MM.1S (cell line): ENCODE results near the gene ADGRD2.

ENCODE experiments used
- DNase-seq: peaks from one replicate; pipeline ENCODE4 v3.0.0-alpha.2; 2015
- H2AFZ ChIP-seq: fragments of 300-600 bp; sonication (generic); 2 replicates; pipeline ENCODE4 v1.6.0; 2016; ENCODE audit warnings: antibody characterized with exemption, low read length
- H3F3A ChIP-seq: fragments of 300-600 bp; sonication (generic); 2 replicates; pipeline ENCODE4 v1.6.1; 2016; ENCODE audit warnings: mild to moderate bottlenecking, antibody characterized with exemption, low read length, moderate library complexity, mixed read lengths; ENCODE audit not compliant: insufficient read depth
- H3K27ac ChIP-seq: fragments of 300-600 bp; sonication (generic); 2 replicates; pipeline ENCODE4 v1.5.1; 2016; ENCODE audit warnings: mild to moderate bottlenecking, low read length
- H3K27me3 ChIP-seq: fragments of 300-600 bp; sonication (generic); replicated peaks from 2 replicates; pipeline ENCODE4 v1.6.0; 2016; ENCODE audit warnings: low read length; ENCODE audit not compliant: insufficient read depth
- H3K36me3 ChIP-seq: fragments of 300-600 bp; sonication (generic); replicated peaks from 2 replicates; pipeline ENCODE4 v1.6.1; 2016; ENCODE audit warnings: mild to moderate bottlenecking, low read length, mixed read lengths; ENCODE audit not compliant: insufficient read depth
- H3K4me1 ChIP-seq: fragments of 300-600 bp; sonication (generic); 2 replicates; pipeline ENCODE4 v1.6.1; 2016; ENCODE audit warnings: low read length, mixed read lengths
- H3K4me2 ChIP-seq: fragments of 300-600 bp; sonication (generic); 2 replicates; pipeline ENCODE4 v1.6.0; 2016; ENCODE audit warnings: low read depth, low read length
- H3K4me3 ChIP-seq: fragments of 300-600 bp; sonication (generic); 2 replicates; pipeline ENCODE4 v1.5.1; 2016; ENCODE audit warnings: low read length, mixed read lengths
- H3K79me2 ChIP-seq: fragments of 300-600 bp; sonication (generic); 2 replicates; pipeline ENCODE4 v1.6.1; 2016; ENCODE audit warnings: mixed run types, low read length, mixed read lengths
- H3K9ac ChIP-seq: fragments of 300-600 bp; sonication (generic); 2 replicates; pipeline ENCODE4 v1.6.1; 2016; ENCODE audit warnings: low read length, mixed read lengths
- H3K9me2 ChIP-seq: fragments of 300-600 bp; sonication (generic); replicated peaks from 2 replicates; pipeline ENCODE4 v1.6.1; 2016; ENCODE audit warnings: mild to moderate bottlenecking, low read length, mixed read lengths; ENCODE audit not compliant: insufficient read depth
- H3K9me3 ChIP-seq: fragments of 300-600 bp; sonication (generic); replicated peaks from 2 replicates; pipeline ENCODE4 v1.6.1; 2016; ENCODE audit warnings: mild to moderate bottlenecking, low read length, mixed read lengths; ENCODE audit not compliant: insufficient read depth
- H4K20me1 ChIP-seq: fragments of 300-600 bp; sonication (generic); 2 replicates; pipeline ENCODE4 v1.6.1; 2016; ENCODE audit warnings: mild to moderate bottlenecking, low read length, moderate library complexity, mixed read lengths; ENCODE audit not compliant: insufficient read depth
- EZH2 ChIP-seq: fragments of 300-600 bp; sonication (generic); optimal IDR thresholded peaks from 2 replicates; pipeline ENCODE3; 2017; ENCODE audit warnings: low read depth, mild to moderate bottlenecking, antibody characterized with exemption, low read length, mixed read lengths
- EZH2phosphoT487 ChIP-seq: fragments of 300-600 bp; sonication (generic); IDR thresholded peaks from 2 replicates; pipeline ENCODE4 v1.6.1; 2018; ENCODE audit warnings: antibody characterized with exemption, low read length
- TF ChIP-seq, protein P1 (sequence below): fragments of 300-600 bp; sonication (generic); IDR thresholded peaks from 2 replicates; pipeline ENCODE4 v1.5.1; 2016; ENCODE audit warnings: antibody characterized with exemption, low read length, mixed read lengths

Gene ADGRD2

DNA sequence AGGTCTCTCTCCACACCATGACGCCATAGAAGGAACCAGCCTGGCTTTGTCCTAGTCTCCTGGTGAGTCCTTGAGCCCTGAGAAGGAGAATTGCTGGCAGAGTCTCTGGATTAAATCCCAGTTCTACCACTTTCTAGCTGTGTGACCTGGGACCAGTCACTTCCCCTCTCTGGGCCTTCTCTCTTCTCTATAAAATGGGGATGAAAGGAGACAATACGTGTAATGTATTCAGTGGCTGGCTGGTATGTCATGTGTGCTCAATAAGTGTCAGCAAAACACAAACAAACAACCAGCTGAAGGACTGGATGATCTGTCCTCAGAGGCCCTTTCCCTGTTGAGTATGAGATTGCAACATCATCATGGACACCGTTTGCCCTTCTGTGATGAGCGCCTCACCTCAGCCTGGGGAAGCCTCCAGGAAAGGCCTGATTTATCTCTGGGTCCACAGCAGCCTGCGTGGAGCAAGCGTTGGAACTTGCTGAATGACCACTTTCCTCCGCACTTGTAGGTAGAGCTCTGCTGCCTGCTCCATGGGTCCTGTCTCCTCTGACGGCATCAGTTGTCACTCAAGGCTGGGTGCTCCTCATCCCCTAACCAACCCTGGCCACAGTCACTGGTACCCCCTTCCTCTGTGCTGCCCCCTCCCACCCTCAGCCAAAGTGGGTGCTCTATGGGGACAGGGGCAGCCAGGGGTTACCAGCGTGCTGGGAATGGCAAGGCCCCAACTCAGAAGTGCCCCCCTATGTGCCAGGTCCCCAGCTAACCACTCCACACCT is 60.6 kb downstream of the ADGRD2 start:
- no peak overlapping the region for H3K27ac ChIP-seq
- no peak overlapping the region for H3K4me2 ChIP-seq
- no peaks in the 10 kb centered on the region for H3K9me2 ChIP-seq
- H3K9me3 ChIP-seq, result no peaks in the 10 kb centered on the region
- no peak overlapping the region for H3K4me3 ChIP-seq
- H2AFZ ChIP-seq, result no peak overlapping the region
- H4K20me1 ChIP-seq, result no peaks in the 10 kb centered on the region
- TF ChIP-seq EZH2 (no peak), EZH2phosphoT487 (no peak)
- TF ChIP-seq, protein P1, sequence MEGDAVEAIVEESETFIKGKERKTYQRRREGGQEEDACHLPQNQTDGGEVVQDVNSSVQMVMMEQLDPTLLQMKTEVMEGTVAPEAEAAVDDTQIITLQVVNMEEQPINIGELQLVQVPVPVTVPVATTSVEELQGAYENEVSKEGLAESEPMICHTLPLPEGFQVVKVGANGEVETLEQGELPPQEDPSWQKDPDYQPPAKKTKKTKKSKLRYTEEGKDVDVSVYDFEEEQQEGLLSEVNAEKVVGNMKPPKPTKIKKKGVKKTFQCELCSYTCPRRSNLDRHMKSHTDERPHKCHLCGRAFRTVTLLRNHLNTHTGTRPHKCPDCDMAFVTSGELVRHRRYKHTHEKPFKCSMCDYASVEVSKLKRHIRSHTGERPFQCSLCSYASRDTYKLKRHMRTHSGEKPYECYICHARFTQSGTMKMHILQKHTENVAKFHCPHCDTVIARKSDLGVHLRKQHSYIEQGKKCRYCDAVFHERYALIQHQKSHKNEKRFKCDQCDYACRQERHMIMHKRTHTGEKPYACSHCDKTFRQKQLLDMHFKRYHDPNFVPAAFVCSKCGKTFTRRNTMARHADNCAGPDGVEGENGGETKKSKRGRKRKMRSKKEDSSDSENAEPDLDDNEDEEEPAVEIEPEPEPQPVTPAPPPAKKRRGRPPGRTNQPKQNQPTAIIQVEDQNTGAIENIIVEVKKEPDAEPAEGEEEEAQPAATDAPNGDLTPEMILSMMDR, result no peak
- H3K79me2 ChIP-seq, result no peaks in the 10 kb centered on the region
- H3K4me1 ChIP-seq, result peaks cover 11% of the 10 kb centered on the region
- no peak for DNase-seq
- 0 out of 2 replicates have a peak, but pooled peaks cover 2% of the 10 kb centered on the region for H3K27me3 ChIP-seq
- no peaks in the 10 kb centered on the region for H3K36me3 ChIP-seq
- no peak overlapping the region for H3K9ac ChIP-seq
- no peaks in the 10 kb centered on the region for H3F3A ChIP-seq

DNA sequence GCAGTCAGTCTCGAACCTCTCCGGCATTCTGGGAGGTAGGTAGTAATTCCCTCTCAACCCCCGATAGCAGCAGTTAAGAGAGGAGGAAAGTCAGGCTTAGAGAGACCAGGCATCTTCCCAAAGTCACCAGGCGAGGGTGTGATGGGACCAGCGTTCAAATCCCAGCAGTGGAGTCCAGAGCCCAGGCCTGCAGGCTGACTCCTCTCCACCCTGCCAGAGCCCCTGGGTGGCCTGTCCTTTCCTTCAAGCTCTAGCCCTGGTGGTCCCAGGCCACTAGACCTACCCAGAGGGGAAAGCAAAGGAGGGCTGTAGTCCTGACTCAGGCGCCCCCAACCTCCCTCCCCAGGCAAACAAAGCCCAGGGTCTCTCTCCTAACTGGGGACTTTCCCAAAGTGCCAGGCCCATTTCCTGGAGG is 61.2 kb downstream of the ADGRD2 start:
- Histone ChIP-seq H3K27ac (no peak overlapping the region), H3K9ac (no peak overlapping the region), H3K4me3 (no peak overlapping the region), H3K9me2 (no peaks in the 10 kb centered on the region), H3K9me3 (no peaks in the 10 kb centered on the region), H3K4me1 (peaks cover 11% of the 10 kb centered on the region), H3K27me3 (no peaks in the 10 kb centered on the region), H3F3A (no peaks in the 10 kb centered on the region), H3K4me2 (peak overlapping the region; percentile 39; the same call in 1 of the 2 replicates), H2AFZ (no peak overlapping the region), H3K36me3 (no peaks in the 10 kb centered on the region), H4K20me1 (no peaks in the 10 kb centered on the region), H3K79me2 (no peaks in the 10 kb centered on the region)
- no peak for DNase-seq
- TF ChIP-seq, protein P1, result no peak
- TF ChIP-seq EZH2, result no peak
- TF ChIP-seq EZH2phosphoT487, result no peak

DNA sequence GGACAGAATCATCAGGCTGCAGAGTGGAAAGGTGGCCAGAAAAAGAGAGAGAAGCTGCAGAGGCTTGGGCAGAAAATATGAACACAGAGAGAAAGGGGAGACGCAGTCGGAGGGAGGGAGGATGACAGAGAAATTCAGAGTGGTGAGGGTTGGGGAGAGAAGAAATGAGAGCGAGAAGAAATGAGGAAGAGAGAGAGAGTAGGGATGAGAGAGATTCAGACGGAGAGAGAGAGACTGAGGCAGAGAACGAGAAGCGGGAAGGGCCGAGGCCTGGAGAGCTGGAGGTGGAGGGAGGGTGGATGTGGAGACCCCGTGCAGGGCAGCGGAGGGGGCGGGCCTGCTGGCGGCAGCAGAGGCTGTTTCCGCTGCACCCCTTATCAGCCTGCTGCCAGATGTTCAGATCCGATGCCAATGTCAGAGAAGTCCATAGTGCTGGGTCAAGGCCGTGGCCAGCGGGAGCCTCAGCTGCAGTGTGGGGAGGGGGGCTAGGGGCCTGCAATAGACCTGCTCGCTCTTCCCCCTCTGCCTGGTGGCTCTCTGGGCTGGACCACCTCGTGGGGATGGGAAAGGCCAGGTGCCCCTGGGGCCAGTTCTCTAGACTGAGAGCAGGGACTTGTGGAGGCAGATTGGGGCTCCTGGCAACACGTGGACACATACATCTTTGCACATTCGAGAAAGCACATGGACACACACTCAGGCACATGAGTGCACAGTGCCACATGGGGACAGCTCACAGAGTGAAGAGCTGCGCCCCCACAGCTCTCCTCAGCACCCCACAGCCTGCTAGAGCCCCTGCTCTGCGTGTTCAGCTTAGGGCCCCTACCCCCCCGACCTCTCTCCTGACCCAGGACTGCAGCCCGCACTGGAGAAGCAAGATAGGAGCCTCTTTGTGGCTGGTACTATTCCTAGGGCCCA is 61.9 kb downstream of the ADGRD2 start:
- Histone ChIP-seq H3K4me3 (no peak overlapping the region), H3K36me3 (no peaks in the 10 kb centered on the region), H3K27ac (no peak overlapping the region), H3K79me2 (no peaks in the 10 kb centered on the region), H3K9me2 (no peaks in the 10 kb centered on the region), H3F3A (no peaks in the 10 kb centered on the region), H4K20me1 (no peaks in the 10 kb centered on the region), H3K4me2 (peak overlapping the region; percentile 39; the same call in 1 of the 2 replicates), H3K9me3 (no peaks in the 10 kb centered on the region), H2AFZ (0 out of 2 replicates have a peak overlapping the region, but pooled peaks have one; percentile 7), H3K27me3 (no peaks in the 10 kb centered on the region), H3K9ac (no peak overlapping the region), H3K4me1 (peaks cover 11% of the 10 kb centered on the region)
- no peak for DNase-seq
- TF ChIP-seq EZH2, result no peak
- TF ChIP-seq, protein P1, result no peak
- no peak for TF ChIP-seq EZH2phosphoT487
